Stimulated activated CD4-positive, alpha-beta T cell treated with anti-CD3 and anti-CD28 coated beads, TNF-alpha, amount 100 ng/mL, for 48 hours (primary cell): ENCODE measurements around the gene CCDC70.

Source experiments
- DNase-seq, 3 donors: peaks; one replicate each; pipeline ENCODE4 v3.0.0-alpha.2; 2020; ENCODE audit warnings: low read depth in 3 of 3

The CCDC70 gene

GRCh38 chr13:51862957-51863356 lies 1.2 kb downstream of the CCDC70 start:
- DNase-seq: no peak

DNA sequence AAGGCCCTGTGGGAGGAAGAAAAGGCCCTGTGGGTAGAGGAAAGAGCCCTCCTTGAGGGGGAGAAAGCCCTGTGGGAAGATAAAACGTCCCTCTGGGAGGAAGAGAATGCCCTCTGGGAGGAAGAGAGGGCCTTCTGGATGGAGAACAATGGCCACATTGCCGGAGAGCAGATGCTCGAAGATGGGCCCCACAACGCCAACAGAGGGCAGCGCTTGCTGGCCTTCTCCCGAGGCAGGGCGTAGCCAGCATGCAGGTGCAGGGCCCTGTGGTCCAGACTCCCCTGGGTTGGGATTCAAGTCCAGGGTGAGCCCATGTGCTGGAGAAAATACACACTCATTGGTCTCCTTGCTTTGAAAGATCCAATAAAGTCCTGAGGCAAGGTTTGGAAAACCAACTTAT lies 4.1 kb downstream of the CCDC70 start:
- no peak for DNase-seq

GRCh38 chr13:51867062-51867461 lies 5.3 kb downstream of the CCDC70 start:
- DNase-seq: no peak

GRCh38 chr13:51869916-51870315 lies 8.1 kb downstream of the CCDC70 start:
- DNase-seq: no peak

DNA sequence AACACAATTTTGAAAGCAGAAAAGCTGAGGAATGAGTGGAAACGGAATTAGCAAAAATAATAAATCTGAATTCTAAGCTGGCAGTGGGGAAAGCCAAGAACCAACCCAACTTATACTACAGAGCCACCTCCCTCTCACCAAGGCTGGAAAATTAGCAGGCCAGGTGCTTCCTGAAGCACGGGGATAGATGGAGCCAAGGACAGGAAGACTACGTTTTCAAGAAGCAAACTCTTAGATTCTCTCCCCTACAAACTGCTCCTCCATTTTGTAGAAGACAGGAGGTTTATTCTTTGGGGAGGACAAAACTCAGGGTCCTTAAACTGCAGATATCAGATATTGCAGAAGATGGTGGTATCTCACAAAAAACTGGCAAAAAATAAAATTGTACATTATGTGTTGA lies 8.8 kb downstream of the CCDC70 start:
- DNase-seq: no peak

DNA sequence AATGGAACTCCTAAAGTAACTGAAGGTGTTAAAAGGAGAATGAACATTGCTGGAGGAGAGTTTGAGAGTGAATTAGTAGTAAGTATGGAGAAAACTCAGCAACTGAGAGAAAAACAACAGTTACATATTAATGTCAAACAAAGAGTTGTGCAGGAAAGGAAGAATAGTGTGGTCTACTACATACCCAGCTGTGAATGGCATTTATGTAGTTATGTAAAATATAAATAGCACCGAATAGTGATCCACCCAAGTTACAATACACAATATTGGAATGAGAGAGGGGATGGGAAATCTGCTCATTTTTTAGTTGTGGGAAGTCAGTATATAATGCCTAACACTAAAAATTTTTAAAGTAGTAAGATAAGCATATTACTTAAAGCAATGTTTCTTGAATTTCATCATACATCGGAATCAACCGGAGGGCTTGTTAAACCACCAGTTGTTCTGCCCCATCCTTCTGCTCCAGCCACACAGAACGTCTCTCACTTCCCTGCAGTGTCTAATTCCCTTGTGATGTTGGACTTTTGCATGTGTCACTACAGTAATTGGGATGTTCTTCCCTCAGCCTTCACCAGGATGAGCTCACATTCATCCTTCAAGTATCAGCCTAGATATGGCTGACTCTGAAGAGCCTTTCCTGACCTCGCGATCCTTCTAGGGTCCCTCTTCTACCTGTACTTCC lies 11.5 kb downstream of the CCDC70 start:
- DNase-seq: no peak

GRCh38 chr13:51873837-51874236 lies 12.1 kb downstream of the CCDC70 start:
- no peak for DNase-seq

- DNase-seq: no peak
Measured at GRCh38 chr13:51874651-51875050, 12.9 kb downstream of the CCDC70 start.

DNA sequence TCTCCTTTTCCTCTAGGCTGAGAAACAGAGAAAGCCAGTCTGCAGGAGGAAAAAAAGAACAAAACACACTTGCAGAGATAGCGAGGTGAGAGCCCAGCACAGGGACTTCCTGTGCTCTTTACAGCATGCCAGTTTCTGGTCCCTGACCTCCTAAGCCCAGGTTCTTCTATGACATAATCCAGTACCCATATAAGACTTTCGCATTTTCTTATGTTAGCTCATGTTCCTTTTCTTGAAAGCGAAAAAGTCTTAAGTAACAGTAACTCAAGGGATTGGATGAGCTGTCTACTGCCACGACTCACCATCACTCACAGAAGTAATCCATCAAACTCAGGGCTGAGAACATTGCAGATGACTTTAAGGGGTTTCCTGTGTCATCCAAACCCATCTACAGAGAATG lies 17.4 kb downstream of the CCDC70 start:
- DNase-seq: no peak

DNA sequence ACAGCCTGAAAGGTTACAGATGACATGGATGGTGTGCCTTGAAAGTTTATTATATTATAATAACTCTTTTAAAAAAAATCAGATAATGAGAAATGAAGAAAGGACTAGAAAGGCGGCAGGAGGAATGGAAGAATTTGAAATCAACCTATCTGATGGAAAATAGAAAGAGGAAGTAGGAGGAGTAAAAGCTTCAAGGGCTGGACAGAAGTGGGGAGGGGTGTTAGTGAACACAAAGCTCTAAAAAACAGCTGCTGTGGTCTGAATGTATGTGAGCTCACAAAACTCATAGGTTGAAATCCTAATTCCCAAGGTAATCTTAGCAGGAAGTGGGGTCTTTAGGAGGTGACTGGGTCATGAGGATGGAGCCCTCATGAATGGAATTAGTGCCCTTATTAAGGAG lies 19.5 kb downstream of the CCDC70 start:
- no peak for DNase-seq

- no peak for DNase-seq
Measured at GRCh38 chr13:51882570-51883225, 20.9 kb downstream of the CCDC70 start.

DNA sequence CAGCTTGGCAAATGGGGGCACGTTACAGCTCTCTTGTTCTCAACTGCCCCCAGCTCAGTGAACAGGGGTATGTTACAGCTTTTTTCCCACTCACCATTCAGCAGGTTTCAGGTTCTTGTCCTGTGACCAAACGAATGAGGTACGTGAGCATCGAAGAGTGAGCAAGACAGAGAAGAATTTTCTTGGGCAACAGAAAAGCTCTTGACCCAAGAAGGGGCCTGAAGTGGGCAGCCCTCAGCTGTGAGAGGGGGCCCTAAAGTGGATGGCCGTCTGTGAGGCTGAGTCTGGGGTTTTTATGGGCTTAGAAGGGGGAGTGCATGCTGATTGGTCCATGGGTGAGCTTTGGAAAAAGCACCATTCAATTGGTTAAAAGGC lies 21.4 kb downstream of the CCDC70 start:
- no peak for DNase-seq

GRCh38 chr13:51885651-51886050 lies 23.9 kb downstream of the CCDC70 start:
- no peak for DNase-seq

DNA sequence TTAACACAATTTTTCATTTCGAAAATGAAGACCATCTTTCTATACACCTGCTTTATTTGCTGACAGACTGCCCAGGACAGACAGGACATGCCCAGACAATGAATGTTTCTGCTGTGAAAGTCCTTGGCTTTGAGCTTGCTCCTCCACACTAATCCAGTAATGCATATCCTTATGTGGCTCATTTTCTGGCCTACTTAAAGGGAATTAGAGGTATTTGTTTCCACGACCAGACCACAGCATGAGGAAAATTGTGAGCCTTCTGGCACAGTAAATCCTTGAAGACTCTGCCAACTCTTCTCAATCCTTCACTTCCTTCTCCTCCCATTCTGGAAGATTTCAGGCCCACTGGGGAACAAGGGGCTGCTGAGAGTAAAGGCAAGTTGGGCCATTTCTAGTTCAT lies 25.7 kb downstream of the CCDC70 start:
- DNase-seq: no peak

DNA sequence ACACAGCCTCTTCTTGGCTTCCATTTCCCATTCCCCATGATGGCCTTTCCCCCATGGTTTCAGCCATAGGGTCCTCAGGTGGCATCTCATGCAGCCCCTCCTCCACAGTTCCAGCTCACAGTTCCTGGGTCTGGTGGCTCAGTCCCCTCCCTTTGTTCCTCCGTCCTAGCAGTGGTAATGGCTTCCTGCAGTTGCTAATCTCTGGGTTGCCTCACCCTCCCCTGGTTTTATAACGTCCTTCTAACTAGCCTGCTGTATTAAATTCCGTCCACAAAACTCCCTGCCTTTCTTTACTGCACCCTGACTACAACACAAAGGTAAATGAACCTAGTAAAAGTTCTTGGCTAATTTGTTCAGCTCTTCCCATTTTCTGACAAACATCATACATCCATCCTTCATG lies 30.9 kb downstream of the CCDC70 start:
- no peak for DNase-seq

- DNase-seq: no peak
Measured at GRCh38 chr13:51894239-51894638, 32.5 kb downstream of the CCDC70 start.

DNA sequence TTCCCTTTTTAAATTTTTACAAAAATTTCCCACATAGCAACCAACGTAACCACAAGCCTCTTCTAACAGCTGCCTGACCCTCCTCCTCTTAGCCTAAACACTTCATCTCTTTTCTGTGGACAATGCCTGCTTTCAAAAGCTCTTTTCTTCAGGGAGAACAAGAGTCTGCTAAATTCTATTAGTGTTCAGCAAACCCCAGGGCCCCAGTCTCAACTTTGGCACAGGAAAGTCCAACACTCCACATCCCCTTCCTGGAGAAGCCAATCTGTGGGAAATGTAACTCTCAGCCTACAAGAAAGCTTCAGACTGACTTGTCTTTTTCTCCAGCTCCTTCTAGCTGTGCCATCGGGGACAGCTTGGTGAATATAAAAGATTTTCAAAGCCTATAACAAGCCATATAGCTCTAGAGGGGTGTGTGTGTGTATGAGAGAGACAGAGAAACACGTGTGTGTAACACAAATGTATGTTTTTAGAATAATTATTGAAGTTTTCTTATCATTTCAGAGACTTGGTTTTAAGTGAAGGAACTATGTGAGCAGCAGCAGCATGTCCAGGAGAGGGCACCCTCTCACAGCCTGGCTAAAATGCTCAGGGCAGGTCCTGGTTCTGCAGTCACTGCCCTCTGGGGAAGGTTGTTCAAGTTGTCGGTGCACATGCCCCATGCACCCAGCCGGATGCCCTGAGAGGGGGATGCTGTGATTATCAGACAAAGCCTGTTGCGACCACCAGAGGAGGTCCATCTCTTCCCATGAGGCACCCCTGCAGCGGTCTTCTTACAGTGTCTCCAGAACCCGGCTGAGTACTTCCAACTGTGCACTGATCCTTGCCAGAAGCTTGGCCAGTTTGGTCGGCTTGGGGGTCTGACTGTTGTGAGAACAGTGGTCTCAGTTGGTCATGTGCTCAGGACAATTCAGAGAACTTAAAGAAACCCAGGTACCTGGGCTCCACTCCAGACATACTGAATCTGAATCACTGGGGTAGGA lies 34.4 kb downstream of the CCDC70 start:
- DNase-seq: peak; percentile 8 to 18 (median 15)

DNA sequence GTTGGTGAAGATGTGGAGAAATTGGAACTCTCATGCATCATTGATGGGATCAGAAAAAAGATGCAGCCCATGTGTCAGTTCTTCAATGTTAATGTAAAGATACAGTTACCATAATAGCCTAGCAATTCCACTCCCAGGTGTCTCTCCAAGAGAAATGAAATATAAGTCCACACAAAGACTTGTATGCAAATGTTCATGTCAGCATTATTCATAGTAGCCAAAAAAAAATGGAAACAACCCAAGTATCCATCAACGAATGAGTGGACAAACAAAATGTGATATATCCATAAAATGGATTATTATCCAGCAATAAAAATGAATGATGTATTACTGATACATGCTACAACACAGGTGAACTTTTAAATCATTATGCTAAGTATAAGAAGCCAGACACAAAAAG lies 38.7 kb downstream of the CCDC70 start:
- no peak for DNase-seq

DNA sequence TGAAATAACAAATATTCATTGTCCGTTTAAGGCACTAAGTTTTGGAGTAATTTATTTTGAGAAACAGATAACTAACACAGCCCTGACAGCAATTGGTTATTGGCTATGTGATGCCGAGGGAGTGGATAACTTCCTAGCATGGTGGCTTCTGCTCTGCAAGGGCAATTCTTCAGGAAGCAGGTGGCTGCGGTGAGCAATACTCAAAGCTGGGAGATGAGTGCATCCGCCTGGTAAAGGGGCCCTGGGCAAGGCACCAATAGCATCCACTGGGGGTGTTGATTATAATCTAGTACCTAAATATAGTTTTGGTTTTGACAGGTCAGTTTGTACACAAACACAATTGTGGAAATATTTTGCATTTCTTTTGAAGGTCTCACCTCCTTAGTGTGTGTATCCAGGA lies 41.0 kb downstream of the CCDC70 start:
- no peak for DNase-seq

- DNase-seq: no peak
Measured at GRCh38 chr13:51905787-51906186, 44.0 kb downstream of the CCDC70 start.

GRCh38 chr13:51906581-51906980 lies 44.8 kb downstream of the CCDC70 start:
- no peak for DNase-seq

GRCh38 chr13:51907040-51907732 lies 45.4 kb downstream of the CCDC70 start:
- DNase-seq: no peak
